K562 (cell line): Measurements from ENCODE around the gene DUSP10. TPM values are rescaled to one million over a fixed set of nuclear protein-coding genes. Genes with fewer than 3 reads are reported as not detected.

Source experiments
- ATAC-seq: fragments of 200-7000 bp; cut with Tn5 transposase; 3 replicates; pipeline ENCODE4 v1.9.1; 2020; ENCODE audit warnings: moderate library complexity
- BruUV-seq: library from RNA; stranded (reverse); fragments of 400-500 nt; replicated peaks from 2 replicates; lab custom pipeline; 2021; lab: Mats Ljungman, UMichigan
- CTCF ChIA-PET: fragments of 300-600 bp; formaldehyde crosslinking; extraction: SDS; loops from one replicate; lab custom pipeline; 2021; ENCODE audit warnings: low intra/inter-chr PET ratio; lab: Yijun Ruan, JAX
- POLR2A ChIA-PET: fragments of 300-600, 350-650 bp; sonication (Branson Sonifier 250); formaldehyde crosslinking; extraction: SDS; loops from one replicate; lab custom pipeline; 2021; ENCODE audit warnings: antibody characterized with exemption, inconsistent platforms; lab: Yijun Ruan, JAX
- DNase-seq, 4 experiments: peaks; one replicate each; pipeline versions ENCODE4 v3.0.0 to v3.0.0-alpha.2; 2011 to 2018; ENCODE audit warnings: low spot score in 3 of 4, mixed read lengths in 3 of 4; ENCODE audit errors: extremely low read depth in 1 of 4
- FAIRE-seq: peaks from 2 replicates; lab custom pipeline; 2011; peaks lifted over from hg19 to GRCh38; lab: Jason Lieb, UNC
- H2AFZ ChIP-seq: 2 replicates; pipeline ENCODE4 v1.6.0; 2011; ENCODE audit warnings: low read depth, low read length, control low read depth, inconsistent platforms
- H3K27ac ChIP-seq: fragments of 200-600 bp; 3 replicates; pipeline ENCODE4 v1.8.0; 2011; ENCODE audit warnings: low read depth, mild to moderate bottlenecking, control low read depth, inconsistent platforms, low read length, moderate library complexity, mixed read lengths; ENCODE audit errors: extremely low read depth
- H3K27me3 ChIP-seq, 2 experiments: fragments of 300-600 bp in 1 of 2; 2 replicates in 1 of 2; 3 replicates in 1 of 2; pipeline versions ENCODE4 v1.6.0 to v1.8.0; 2011; ENCODE audit warnings: inconsistent platforms in 2 of 2, low read length in 2 of 2, mild to moderate bottlenecking in 1 of 2, mixed read lengths in 1 of 2, moderate library complexity in 1 of 2; ENCODE audit not compliant: control insufficient read depth in 2 of 2, insufficient read depth in 2 of 2
- H3K36me3 ChIP-seq: fragments of 300-600 bp; 3 replicates; pipeline ENCODE4 v1.8.0; 2011; ENCODE audit warnings: mild to moderate bottlenecking, low read length, inconsistent platforms; ENCODE audit not compliant: control insufficient read depth, insufficient read depth
- H3K4me1 ChIP-seq, 2 experiments: fragments of 200-600 bp in 1 of 2; replicated peaks in 1 of 2; 2 replicates in 1 of 2; 3 replicates in 1 of 2; pipeline versions ENCODE4 v1.5.1 to v1.8.0; 2011; ENCODE audit warnings: inconsistent platforms in 2 of 2, low read length in 2 of 2, mild to moderate bottlenecking in 1 of 2, mixed read lengths in 1 of 2, moderate library complexity in 1 of 2; ENCODE audit not compliant: control insufficient read depth in 2 of 2, insufficient read depth in 2 of 2
- H3K4me2 ChIP-seq: 2 replicates; pipeline ENCODE4 v1.6.1; 2011; ENCODE audit warnings: low read length, control low read depth, inconsistent platforms, mixed read lengths; ENCODE audit not compliant: insufficient read depth
- H3K4me3 ChIP-seq: fragments of 200-600 bp; sonication (generic), shearing (Covaris generic); 2 replicates; pipeline ENCODE4 v1.5.1; 2016; ENCODE audit warnings: control low read depth, inconsistent platforms
- H3K79me2 ChIP-seq: fragments of 200-600 bp; 3 replicates; pipeline ENCODE4 v1.8.0; 2011; ENCODE audit warnings: low read length, inconsistent platforms; ENCODE audit not compliant: control insufficient read depth, insufficient read depth
- H3K9ac ChIP-seq, 2 experiments: 2 replicates each; pipeline versions ENCODE4 v1.6.0 to v1.6.1; 2011; ENCODE audit warnings: low read depth in 2 of 2, low read length in 2 of 2, control low read depth in 1 of 2, inconsistent platforms in 1 of 2, mild to moderate bottlenecking in 1 of 2, mixed read lengths in 1 of 2; ENCODE audit not compliant: insufficient read depth in 1 of 2
- H3K9me1 ChIP-seq: one replicate; pipeline ENCODE4 v1.6.0; 2011; ENCODE audit warnings: inconsistent platforms, mild to moderate bottlenecking, low read length, moderate library complexity; ENCODE audit not compliant: control insufficient read depth, insufficient read depth
- H3K9me3 ChIP-seq: replicated peaks from 2 replicates; pipeline ENCODE4 v1.5.1; 2011; ENCODE audit warnings: low read depth, low read length, inconsistent platforms; ENCODE audit not compliant: control insufficient read depth, insufficient read depth
- H4K20me1 ChIP-seq: replicated peaks from 2 replicates; pipeline ENCODE4 v1.6.1; 2011; ENCODE audit warnings: low read length, inconsistent platforms, mixed read lengths; ENCODE audit not compliant: control insufficient read depth, insufficient read depth
- CC2D1A ChIP-seq: fragments of 450-650 bp; IDR thresholded peaks from 2 replicates; pipeline ENCODE4 v1.6.1; 2017; ENCODE audit warnings: mild to moderate bottlenecking
- HDAC3 ChIP-seq: fragments of 450-650 bp; IDR thresholded peaks from 2 replicates; pipeline ENCODE4 v1.6.1; 2018; ENCODE audit warnings: borderline replicate concordance, mild to moderate bottlenecking, moderate library complexity; ENCODE audit not compliant: partially characterized antibody
- KAT7 ChIP-seq: sonication (generic); formaldehyde crosslinking; IDR thresholded peaks from 2 replicates; pipeline ENCODE4 v1.8.0; 2022; ENCODE audit warnings: missing genetic modification reagents, mild to moderate bottlenecking, borderline replicate concordance
- MEIS2 ChIP-seq: fragments of 450-650 bp; IDR thresholded peaks from 2 replicates; pipeline ENCODE4 v1.6.1; 2014; ENCODE audit warnings: mild to moderate bottlenecking; ENCODE audit not compliant: partially characterized antibody
- NCOA6 ChIP-seq: fragments of 450-650 bp; IDR thresholded peaks from 2 replicates; pipeline ENCODE4 v1.6.1; 2017; ENCODE audit warnings: mild to moderate bottlenecking
- PYGO2 ChIP-seq: fragments of 450-650 bp; IDR thresholded peaks from 2 replicates; pipeline ENCODE4 v1.6.1; 2016; ENCODE audit warnings: mild to moderate bottlenecking, missing genetic modification characterization, moderate library complexity, missing compliant biosample characterization
- RBM25 ChIP-seq: fragments of 200-400 bp; formaldehyde crosslinking; IDR thresholded peaks from 2 replicates; pipeline ENCODE4 v1.6.1; 2018; ENCODE audit warnings: low read length, low read depth, moderate library complexity; ENCODE audit not compliant: severe bottlenecking
- ZNF445 ChIP-seq: fragments of 250-450 bp; sonication (Bioruptor Pico); IDR thresholded peaks from 2 replicates; pipeline ENCODE4 v1.4.0; 2020; ENCODE audit warnings: low read depth, mild to moderate bottlenecking, moderate library complexity
- ZNF57 ChIP-seq: fragments of 450-650 bp; formaldehyde crosslinking; IDR thresholded peaks from 2 replicates; pipeline ENCODE4 v1.4.0; 2020; ENCODE audit warnings: mild to moderate bottlenecking, moderate library complexity
- WGBS: fragments of 100-300 bp; shearing (Covaris generic); methylation state at CpG from one replicate; pipeline ENCODE4 v1.1.6; 2016; ENCODE audit warnings: low coverage, mixed read lengths; ENCODE audit not compliant: insufficient coverage; ENCODE audit errors: missing lambda C conversion rate; 5-methylcytosine and 5-hydroxymethylcytosine counted together
- in situ Hi-C: fragments of 300-500 bp; cut with MboI; formaldehyde crosslinking; loops from 4 replicates; pipeline ENCODE4 v1.15.0; 2018; ENCODE audit warnings: inconsistent platforms, mixed read lengths
- intact Hi-C: fragments of 100-400 bp; cut with micrococcal nuclease; formaldehyde crosslinking; loops from 2 replicates; pipeline ENCODE4 v1.14.2; 2022
- polyA plus RNA-seq, 8 experiments: library from polyadenylated mRNA; depleted of rRNA in 4 of 8; stranded (reverse) in 5 of 8; unstranded in 3 of 8; fragments of >200 nt; fragmentation: Nextera tagmentation in 2 of 8; fragmentation: Illumina TruSeq in 1 of 8; extraction: Ambion mirVana in 2 of 8; extraction: Trizol in 1 of 8; gene quantifications; 2 replicates each; pipeline versions ENCODE4 v1.2.1 to v1.2.3, GENCODE V29; 2011 to 2014; ENCODE audit warnings: inconsistent platforms in 1 of 8, missing spikeins in 1 of 8
- total RNA-seq, 7 experiments: library from RNA; depleted of rRNA in 6 of 7; stranded (reverse); fragments of >200 nt in 6 of 7; fragmentation: Illumina TruSeq in 2 of 7; extraction: Trizol in 2 of 7; gene quantifications; 2 replicates each; pipeline versions ENCODE4 v1.2.1 to v1.2.3, GENCODE V29; 2011 to 2021; ENCODE audit warnings: low replicate concordance in 1 of 7
- TF ChIP-seq, protein P1 (sequence below), 2 experiments: IDR thresholded peaks; 2 replicates each; pipeline ENCODE4 v1.6.1; 2012; ENCODE audit warnings: improper control_type of control experiment in 2 of 2, low read depth in 2 of 2, low read length in 2 of 2, borderline replicate concordance in 1 of 2
- TF ChIP-seq, protein P2 (sequence below): fragments of 450-650 bp; formaldehyde crosslinking; IDR thresholded peaks from 2 replicates; pipeline ENCODE4 v1.4.0; 2022; ENCODE audit warnings: missing genetic modification characterization

Gene DUSP10
- total and polyA plus RNA-seq, 9 of the 15 experiments (the other 6 are each of a cell fraction or from before 2014, with no cell fraction given): 1.7 to 8.3 (median 6.1) TPM

DNA sequence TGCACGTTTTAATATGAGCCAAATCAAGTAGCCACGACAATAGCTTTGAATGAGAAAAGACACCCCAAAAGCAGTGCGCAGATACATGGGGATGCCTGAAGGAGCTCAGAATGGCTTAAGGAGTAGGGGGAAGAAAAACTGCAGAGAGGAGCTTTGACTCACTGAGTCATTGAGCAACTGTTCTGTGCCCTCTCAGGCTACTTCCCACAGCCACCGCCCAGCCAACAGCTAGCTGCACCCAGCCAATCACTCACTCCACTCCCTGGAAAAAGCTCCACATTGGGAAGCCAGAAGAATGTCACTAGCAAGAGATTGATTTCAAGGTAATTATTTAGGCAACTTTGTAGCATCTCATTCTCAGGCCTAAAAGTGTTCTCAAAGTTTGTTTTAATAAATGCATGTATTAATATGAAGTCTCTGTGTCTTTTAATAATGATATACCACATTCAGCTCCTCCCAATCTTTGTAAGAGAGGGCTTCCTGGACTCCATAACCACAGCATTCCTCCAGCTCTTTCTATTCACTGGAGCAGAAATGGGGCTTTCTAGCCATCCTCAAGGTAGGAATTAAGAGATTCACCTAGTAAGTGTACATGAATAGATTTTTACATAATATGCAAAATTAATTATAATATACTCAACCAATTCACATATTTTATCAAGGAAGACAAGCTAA, 16.8 kb downstream of the DUSP10 start:
- no peak overlapping the region for H3K9ac ChIP-seq
- no peak overlapping the region for H3K4me2 ChIP-seq
- H3K4me3 ChIP-seq: no peak overlapping the region
- CTCF ChIA-PET: interaction anchor here (0.5 kb wide), 1 partner anchor 406 kb away, joined by 3 read pairs; no protein-coding TSS in a partner anchor
- H3K27me3 ChIP-seq: no peaks in the 10 kb centered on the region
- H3K9me1 ChIP-seq: no peaks in the 10 kb centered on the region
- intact Hi-C loops: no loop called here
- no peak for TF ChIP-seq RBM25
- TF ChIP-seq, protein P1, sequence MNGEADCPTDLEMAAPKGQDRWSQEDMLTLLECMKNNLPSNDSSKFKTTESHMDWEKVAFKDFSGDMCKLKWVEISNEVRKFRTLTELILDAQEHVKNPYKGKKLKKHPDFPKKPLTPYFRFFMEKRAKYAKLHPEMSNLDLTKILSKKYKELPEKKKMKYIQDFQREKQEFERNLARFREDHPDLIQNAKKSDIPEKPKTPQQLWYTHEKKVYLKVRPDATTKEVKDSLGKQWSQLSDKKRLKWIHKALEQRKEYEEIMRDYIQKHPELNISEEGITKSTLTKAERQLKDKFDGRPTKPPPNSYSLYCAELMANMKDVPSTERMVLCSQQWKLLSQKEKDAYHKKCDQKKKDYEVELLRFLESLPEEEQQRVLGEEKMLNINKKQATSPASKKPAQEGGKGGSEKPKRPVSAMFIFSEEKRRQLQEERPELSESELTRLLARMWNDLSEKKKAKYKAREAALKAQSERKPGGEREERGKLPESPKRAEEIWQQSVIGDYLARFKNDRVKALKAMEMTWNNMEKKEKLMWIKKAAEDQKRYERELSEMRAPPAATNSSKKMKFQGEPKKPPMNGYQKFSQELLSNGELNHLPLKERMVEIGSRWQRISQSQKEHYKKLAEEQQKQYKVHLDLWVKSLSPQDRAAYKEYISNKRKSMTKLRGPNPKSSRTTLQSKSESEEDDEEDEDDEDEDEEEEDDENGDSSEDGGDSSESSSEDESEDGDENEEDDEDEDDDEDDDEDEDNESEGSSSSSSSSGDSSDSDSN (IDR thresholded peaks at IDR 0.05; ENCODE audit: borderline replicate concordance in 1 of 2, low read depth in 2 of 2, low read length in 2 of 2): no peak
- no peak for TF ChIP-seq HDAC3
- TF ChIP-seq MEIS2: no peak
- no peak for TF ChIP-seq PYGO2 (tag)
- TF ChIP-seq, protein P2, sequence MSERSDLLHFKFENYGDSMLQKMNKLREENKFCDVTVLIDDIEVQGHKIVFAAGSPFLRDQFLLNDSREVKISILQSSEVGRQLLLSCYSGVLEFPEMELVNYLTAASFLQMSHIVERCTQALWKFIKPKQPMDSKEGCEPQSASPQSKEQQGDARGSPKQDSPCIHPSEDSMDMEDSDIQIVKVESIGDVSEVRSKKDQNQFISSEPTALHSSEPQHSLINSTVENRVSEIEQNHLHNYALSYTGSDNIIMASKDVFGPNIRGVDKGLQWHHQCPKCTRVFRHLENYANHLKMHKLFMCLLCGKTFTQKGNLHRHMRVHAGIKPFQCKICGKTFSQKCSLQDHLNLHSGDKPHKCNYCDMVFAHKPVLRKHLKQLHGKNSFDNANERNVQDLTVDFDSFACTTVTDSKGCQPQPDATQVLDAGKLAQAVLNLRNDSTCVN (CRISPR knock-in tag): no peak
- no peak for TF ChIP-seq CC2D1A
- TF ChIP-seq KAT7 (CRISPR knock-in tag): no peak
- TF ChIP-seq NCOA6: no peak
- no peak for TF ChIP-seq ZNF445 (CRISPR knock-in tag)
- no peak for TF ChIP-seq ZNF57 (CRISPR knock-in tag)
- in situ Hi-C loops: no loop called here
- peaks cover 5% of the 10 kb centered on the region; the same call in 2 of the 3 replicates for H3K36me3 ChIP-seq
- POLR2A ChIA-PET: interaction anchor here (1.1 to 1.8 kb wide), 4 partner anchors 11 to 17 kb away, joined by 4 to 5 read pairs (median 4); partner anchors contain the start of gene DUSP10
- 55% methylated on average over 4 of the region's 4 CpGs for WGBS
- no peak overlapping the region for H2AFZ ChIP-seq
- H3K9me3 ChIP-seq: peaks cover 4% of the 10 kb centered on the region; the same call in 1 of the 2 replicates
- no TSS peak for BruUV-seq
- ATAC-seq (no peak), DNase-seq (no peak), FAIRE-seq (no peak)
- peak overlapping the region; percentile 15; the same call in 1 of the 3 replicates for H3K27ac ChIP-seq
- no peaks in the 10 kb centered on the region for H4K20me1 ChIP-seq
- peaks cover 0 to 52% of the 10 kb centered on the region in 2 experiments; a peak in 4 of 5 replicates for H3K4me1 ChIP-seq
- H3K79me2 ChIP-seq: peaks cover 33% of the 10 kb centered on the region
